Duodenal mucosa (tissue), 2 donors: ENCODE measurements around the gene TBCA.
"Not testable (repeated sequence)": the region's sequence is repeated elsewhere in the genome, so short reads cannot be mapped to it uniquely, and the experiment has no call there.

Experiments
- H3K27ac ChIP-seq: one replicate; pipeline ENCODE4 v1.7.0; 2013; ENCODE audit warnings: low read depth, low read length
- H3K27me3 ChIP-seq, 2 donors: one replicate each; pipeline ENCODE4 v1.7.0; 2013; ENCODE audit warnings: low read length in 2 of 2, control low read depth in 1 of 2; ENCODE audit not compliant: insufficient read depth in 2 of 2, control insufficient read depth in 1 of 2
- H3K36me3 ChIP-seq, 2 donors: one replicate each; pipeline ENCODE4 v1.7.0; 2013; ENCODE audit warnings: low read length in 2 of 2, control low read depth in 1 of 2; ENCODE audit not compliant: insufficient read depth in 2 of 2, control insufficient read depth in 1 of 2
- H3K4me1 ChIP-seq, 2 donors: one replicate each; pipeline ENCODE4 v1.7.0; 2013; ENCODE audit warnings: low read length in 2 of 2, control low read depth in 1 of 2; ENCODE audit not compliant: insufficient read depth in 2 of 2, control insufficient read depth in 1 of 2
- H3K4me3 ChIP-seq, 2 donors: one replicate each; pipeline ENCODE4 v1.7.0; 2013; ENCODE audit warnings: low read length in 2 of 2, low read depth in 1 of 2
- H3K9ac ChIP-seq, 2 donors: one replicate each; pipeline ENCODE4 v1.7.0; 2013; ENCODE audit warnings: low read length in 2 of 2, low read depth in 1 of 2
- H3K9me3 ChIP-seq, 2 donors: one replicate each; pipeline ENCODE4 v1.7.0; 2013; ENCODE audit warnings: low read length in 2 of 2, control low read depth in 1 of 2; ENCODE audit not compliant: control insufficient read depth in 1 of 2

TBCA gene

GRCh38 chr5:77773734-77774280 lies 2.3 kb downstream of the TBCA start:
- Histone ChIP-seq H3K27me3 (no peaks in the 10 kb centered on the region), H3K4me3 (no peak overlapping the region), H3K9me3 (no peaks in the 10 kb centered on the region), H3K27ac (no peak overlapping the region), H3K9ac (no peak overlapping the region), H3K36me3 (peaks cover 3% of the 10 kb centered on the region in 2 donors), H3K4me1 (peaks cover 27 to 32% of the 10 kb centered on the region in 2 donors)

GRCh38 chr5:77772729-77773128 lies 3.4 kb downstream of the TBCA start:
- Histone ChIP-seq H3K27ac (no peak overlapping the region), H3K9ac (no peak overlapping the region), H3K4me3 (no peak overlapping the region), H3K36me3 (peaks cover 4% of the 10 kb centered on the region in 2 donors), H3K4me1 (peaks cover 27 to 32% of the 10 kb centered on the region in 2 donors), H3K9me3 (no peaks in the 10 kb centered on the region), H3K27me3 (no peaks in the 10 kb centered on the region)

GRCh38 chr5:77771452-77771851 lies 4.7 kb downstream of the TBCA start:
- H3K27ac ChIP-seq = no peak overlapping the region
- H3K4me3 ChIP-seq = no peak overlapping the region
- H3K4me1 ChIP-seq = peaks cover 22 to 27% of the 10 kb centered on the region in 2 donors
- H3K36me3 ChIP-seq = peaks cover 4 to 11% of the 10 kb centered on the region in 2 donors
- no peak overlapping the region for H3K9ac ChIP-seq
- H3K9me3 ChIP-seq = no peaks in the 10 kb centered on the region
- no peaks in the 10 kb centered on the region for H3K27me3 ChIP-seq

- Histone ChIP-seq H3K4me3 (no peak overlapping the region), H3K27ac (no peak overlapping the region), H3K27me3 (no peaks in the 10 kb centered on the region), H3K9me3 (no peaks in the 10 kb centered on the region), H3K9ac (no peak overlapping the region), H3K36me3 (peaks cover 4 to 11% of the 10 kb centered on the region in 2 donors), H3K4me1 (peaks cover 20 to 25% of the 10 kb centered on the region in 2 donors)
These were observed 5.7 kb downstream of the TBCA start for GRCh38 chr5:77770293-77771005.

GRCh38 chr5:77768978-77769377 lies 7.2 kb downstream of the TBCA start:
- Histone ChIP-seq H3K27ac (no peak overlapping the region), H3K4me1 (peaks cover 12 to 15% of the 10 kb centered on the region in 2 donors), H3K36me3 (peaks cover 4 to 11% of the 10 kb centered on the region in 2 donors), H3K9ac (no peak overlapping the region), H3K9me3 (no peaks in the 10 kb centered on the region), H3K27me3 (no peaks in the 10 kb centered on the region), H3K4me3 (no peak overlapping the region)

- Histone ChIP-seq H3K27ac (no peak overlapping the region), H3K4me3 (no peak overlapping the region), H3K27me3 (no peaks in the 10 kb centered on the region), H3K9ac (no peak overlapping the region), H3K4me1 (no peaks in the 10 kb centered on the region), H3K36me3 (peaks cover 4 to 11% of the 10 kb centered on the region in 2 donors), H3K9me3 (no peaks in the 10 kb centered on the region)
These were observed 8.8 kb downstream of the TBCA start for GRCh38 chr5:77767301-77767700.

GRCh38 chr5:77761606-77762005 lies 14.5 kb downstream of the TBCA start:
- H3K4me3 ChIP-seq = no peak overlapping the region
- H3K27me3 ChIP-seq = no peaks in the 10 kb centered on the region
- no peaks in the 10 kb centered on the region for H3K36me3 ChIP-seq
- H3K9ac ChIP-seq = no peak overlapping the region
- no peak overlapping the region for H3K27ac ChIP-seq
- H3K9me3 ChIP-seq = no peaks in the 10 kb centered on the region
- no peaks in the 10 kb centered on the region for H3K4me1 ChIP-seq

GRCh38 chr5:77758141-77758938 lies 17.8 kb downstream of the TBCA start:
- no peak overlapping the region for H3K9ac ChIP-seq
- H3K4me3 ChIP-seq = no peak overlapping the region
- no peaks in the 10 kb centered on the region for H3K9me3 ChIP-seq
- H3K4me1 ChIP-seq = no peaks in the 10 kb centered on the region
- H3K27ac ChIP-seq = no peak overlapping the region
- H3K36me3 ChIP-seq = no peaks in the 10 kb centered on the region
- no peaks in the 10 kb centered on the region for H3K27me3 ChIP-seq

- no peak overlapping the region for H3K9ac ChIP-seq
These were observed 24.7 kb downstream of the TBCA start for GRCh38 chr5:77751328-77752023.

GRCh38 chr5:77750928-77751327 lies 25.2 kb downstream of the TBCA start:
- not testable (repeated sequence) for H3K36me3 ChIP-seq, H3K4me3 ChIP-seq, H3K9ac ChIP-seq, H3K9me3 ChIP-seq, H3K27ac ChIP-seq, H3K27me3 ChIP-seq, H3K4me1 ChIP-seq

More at GRCh38 chr5:77751328-77752023, 24.7 kb downstream of the TBCA start:
- Histone ChIP-seq H3K36me3 (no peaks in the 10 kb centered on the region), H3K4me1 (no peaks in the 10 kb centered on the region), H3K4me3 (no peak overlapping the region), H3K27me3 (no peaks in the 10 kb centered on the region), H3K9me3 (no peaks in the 10 kb centered on the region), H3K27ac (no peak overlapping the region)
